ENCODE data around the gene P3H4. TPM values are rescaled to one million over a fixed set of nuclear protein-coding genes. Genes with fewer than 3 reads are reported as not detected.

P3H4 gene
- total RNA-seq, 4 donors from 2014 or later: 24.5 to 59.2 (median 34.9) TPM

DNA sequence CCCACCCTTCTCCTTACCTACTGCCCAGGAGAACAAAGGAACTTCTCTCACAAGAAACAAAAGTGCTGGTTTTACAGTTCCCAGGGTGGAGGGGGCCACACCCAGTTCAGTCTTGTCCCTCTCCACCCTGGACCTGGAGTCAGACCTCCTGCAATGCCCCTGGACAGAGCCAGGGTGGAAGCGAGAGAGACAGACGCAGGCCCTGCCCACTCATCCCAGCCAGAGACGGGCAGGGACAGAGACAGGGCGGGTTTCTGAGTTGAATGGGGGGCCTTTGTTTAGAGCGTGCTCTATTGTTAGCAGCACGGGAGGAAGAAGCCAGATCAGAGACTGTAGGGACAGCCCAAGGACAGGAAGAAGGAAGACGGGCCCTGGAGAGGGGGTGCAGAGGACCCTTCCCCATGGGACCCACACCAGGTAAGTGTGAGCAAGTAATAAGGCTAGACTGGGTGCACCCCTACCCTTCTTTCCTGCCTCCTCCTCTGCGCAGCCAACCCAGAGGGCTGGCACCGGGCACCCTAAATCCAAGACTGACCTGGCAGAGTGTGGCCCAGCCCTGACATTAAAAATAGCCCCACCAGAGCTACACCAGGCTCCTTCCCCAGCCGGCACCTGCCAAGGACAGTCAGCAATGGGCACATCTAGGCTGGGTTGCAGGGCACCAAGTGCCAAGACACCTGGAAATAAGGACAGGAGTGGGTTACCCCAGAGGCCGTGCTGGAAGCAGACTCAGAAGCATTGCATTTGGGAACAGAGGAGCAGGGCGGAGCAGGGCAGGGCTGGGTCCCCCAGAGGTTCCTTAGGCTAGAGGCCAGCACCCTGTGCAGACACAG, 36.1 kb downstream of the P3H4 start:
- Histone ChIP-seq H3K4me3 (replicated peaks in 1 of 3) (no peak overlapping the region), H3K27me3 (no peaks in the 10 kb centered on the region), H3K36me3 (peaks cover 7 to 11% of the 10 kb centered on the region in 2 donors), H3K4me1 (peaks cover 68 to 91% of the 10 kb centered on the region in 2 donors), H3K27ac (peak overlapping the region; percentile 4 to 98 (median 94)), H3K9me3 (no peaks in the 10 kb centered on the region)
- no peak for DNase-seq
- TF ChIP-seq POLR2A (IDR thresholded peaks at IDR 0.05): no peak
- intact Hi-C loops (cut with DNase I): no loop called here
- 81 to 92% methylated on average over 9 to 12 of the region's 12 CpGs for WGBS, 2 donors

DNA sequence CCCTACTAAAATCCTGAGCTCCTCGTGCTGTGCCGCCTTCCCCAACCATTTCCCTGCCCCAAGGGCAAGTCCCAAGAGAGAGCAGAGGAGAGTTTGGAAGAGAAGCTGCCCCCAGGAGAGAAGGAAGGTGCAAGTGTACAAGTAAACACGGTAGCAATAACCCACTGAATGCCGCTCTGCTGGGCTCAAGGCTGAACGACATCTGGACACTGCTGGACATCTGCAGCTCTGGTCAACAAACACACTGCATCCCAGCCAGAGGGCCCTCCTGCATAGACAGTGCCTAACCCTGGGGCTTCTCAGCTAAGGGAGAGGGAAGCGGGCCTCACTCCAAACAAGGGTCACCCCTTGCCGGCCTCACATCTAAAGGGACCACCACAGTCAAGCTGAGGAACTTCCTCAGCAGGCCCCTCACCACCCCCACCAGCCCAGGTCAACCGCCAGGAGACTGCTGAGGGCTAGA, 38.0 kb downstream of the P3H4 start:
- DNase-seq: no peak
- Histone ChIP-seq H3K4me3 (replicated peaks in 1 of 3) (no peak overlapping the region), H3K27ac (peak overlapping the region; percentile 59 to 98 (median 71)), H3K27me3 (no peaks in the 10 kb centered on the region), H3K9me3 (no peaks in the 10 kb centered on the region), H3K36me3 (peaks cover 21 to 29% of the 10 kb centered on the region in 2 donors), H3K4me1 (peaks cover 68 to 73% of the 10 kb centered on the region in 2 donors)
- 55 to 74% methylated on average over 7 to 8 of the region's 8 CpGs for WGBS, 2 donors
- intact Hi-C loops (cut with DNase I): no loop called here
- TF ChIP-seq POLR2A (IDR thresholded peaks at IDR 0.05): no peak
- TF ChIP-seq, protein P1, sequence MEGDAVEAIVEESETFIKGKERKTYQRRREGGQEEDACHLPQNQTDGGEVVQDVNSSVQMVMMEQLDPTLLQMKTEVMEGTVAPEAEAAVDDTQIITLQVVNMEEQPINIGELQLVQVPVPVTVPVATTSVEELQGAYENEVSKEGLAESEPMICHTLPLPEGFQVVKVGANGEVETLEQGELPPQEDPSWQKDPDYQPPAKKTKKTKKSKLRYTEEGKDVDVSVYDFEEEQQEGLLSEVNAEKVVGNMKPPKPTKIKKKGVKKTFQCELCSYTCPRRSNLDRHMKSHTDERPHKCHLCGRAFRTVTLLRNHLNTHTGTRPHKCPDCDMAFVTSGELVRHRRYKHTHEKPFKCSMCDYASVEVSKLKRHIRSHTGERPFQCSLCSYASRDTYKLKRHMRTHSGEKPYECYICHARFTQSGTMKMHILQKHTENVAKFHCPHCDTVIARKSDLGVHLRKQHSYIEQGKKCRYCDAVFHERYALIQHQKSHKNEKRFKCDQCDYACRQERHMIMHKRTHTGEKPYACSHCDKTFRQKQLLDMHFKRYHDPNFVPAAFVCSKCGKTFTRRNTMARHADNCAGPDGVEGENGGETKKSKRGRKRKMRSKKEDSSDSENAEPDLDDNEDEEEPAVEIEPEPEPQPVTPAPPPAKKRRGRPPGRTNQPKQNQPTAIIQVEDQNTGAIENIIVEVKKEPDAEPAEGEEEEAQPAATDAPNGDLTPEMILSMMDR (IDR thresholded peaks at IDR 0.05): no peak

DNA sequence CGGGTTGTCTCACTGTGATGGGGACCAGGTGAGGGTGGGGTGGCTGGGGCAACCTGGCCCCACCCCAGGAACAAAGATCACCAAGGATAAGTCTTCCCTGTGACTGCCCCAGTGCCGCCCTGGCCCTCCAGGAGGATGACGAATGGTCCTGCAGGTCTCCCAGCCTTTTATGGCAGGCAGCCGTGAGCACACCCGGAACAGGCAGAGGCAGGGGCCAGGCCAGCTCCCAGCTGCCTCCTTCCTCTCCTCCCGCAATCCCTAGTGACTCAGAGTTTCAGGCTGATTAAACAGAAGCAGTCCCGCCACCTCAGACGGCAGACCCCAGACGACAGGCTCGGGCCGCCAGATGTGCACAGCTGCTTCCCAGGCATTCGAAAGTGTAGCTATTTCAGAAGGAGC, 38.6 kb downstream of the P3H4 start:
- peaks cover 65 to 67% of the 10 kb centered on the region in 2 donors for H3K4me1 ChIP-seq
- TF ChIP-seq POLR2A (IDR thresholded peaks at IDR 0.05): peak in 1 of 2 donors; percentile 24
- TF ChIP-seq, protein P1 (IDR thresholded peaks at IDR 0.05): no peak
- peaks cover 27 to 35% of the 10 kb centered on the region in 2 donors for H3K36me3 ChIP-seq
- peak overlapping the region; percentile 59 to 98 (median 71) for H3K27ac ChIP-seq
- peak; percentile 56 to 73 for DNase-seq
- intact Hi-C loops (cut with DNase I): no loop called here
- no peaks in the 10 kb centered on the region for H3K9me3 ChIP-seq
- WGBS, 2 donors: 44 to 54% methylated on average over 4 to 8 of the region's 12 CpGs
- no peaks in the 10 kb centered on the region for H3K27me3 ChIP-seq
- H3K4me3 ChIP-seq (replicated peaks in 1 of 3): no peak overlapping the region

DNA sequence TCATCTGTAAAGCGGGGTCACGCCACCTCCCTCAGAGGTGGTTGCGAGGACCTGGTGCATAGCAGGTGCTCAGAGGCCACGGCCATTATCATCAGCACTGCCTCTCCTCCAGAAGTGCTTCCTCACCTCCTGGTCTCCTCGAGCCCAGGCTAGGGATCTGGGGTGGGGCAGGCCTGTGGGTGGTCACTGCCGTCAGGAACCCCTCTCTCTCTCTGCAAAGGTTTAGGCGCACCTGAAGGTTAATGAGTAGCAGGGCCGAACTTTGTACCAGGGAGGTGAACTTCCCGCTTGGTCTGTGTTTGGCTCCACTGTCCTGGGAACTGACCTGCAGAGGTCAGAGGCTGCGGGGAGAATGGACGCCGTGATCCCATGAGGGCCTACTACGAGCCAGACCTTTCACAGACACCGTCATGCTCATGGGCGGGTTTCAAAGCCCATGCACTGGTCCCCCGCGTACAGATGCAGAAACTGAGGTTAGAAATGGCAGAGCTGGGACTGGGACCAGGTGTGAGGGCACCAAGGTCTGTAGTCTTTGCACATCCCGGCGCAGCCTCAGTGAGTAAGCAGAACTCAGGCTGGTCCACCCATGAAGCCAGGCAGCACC, 39.1 kb downstream of the P3H4 start:
- DNase-seq: no peak
- Histone ChIP-seq H3K9me3 (no peaks in the 10 kb centered on the region), H3K27ac (peak overlapping the region; percentile 59 to 98 (median 71)), H3K4me3 (replicated peaks in 1 of 3) (no peak overlapping the region), H3K27me3 (no peaks in the 10 kb centered on the region), H3K4me1 (peaks cover 60 to 62% of the 10 kb centered on the region in 2 donors), H3K36me3 (peaks cover 32 to 40% of the 10 kb centered on the region in 2 donors)
- intact Hi-C loops (cut with DNase I): no loop called here
- no peak for TF ChIP-seq POLR2A (IDR thresholded peaks at IDR 0.05)
- TF ChIP-seq, protein P1 (IDR thresholded peaks at IDR 0.05): no peak
- 69 to 87% methylated on average over 3 to 15 of the region's 19 CpGs for WGBS, 2 donors

DNA sequence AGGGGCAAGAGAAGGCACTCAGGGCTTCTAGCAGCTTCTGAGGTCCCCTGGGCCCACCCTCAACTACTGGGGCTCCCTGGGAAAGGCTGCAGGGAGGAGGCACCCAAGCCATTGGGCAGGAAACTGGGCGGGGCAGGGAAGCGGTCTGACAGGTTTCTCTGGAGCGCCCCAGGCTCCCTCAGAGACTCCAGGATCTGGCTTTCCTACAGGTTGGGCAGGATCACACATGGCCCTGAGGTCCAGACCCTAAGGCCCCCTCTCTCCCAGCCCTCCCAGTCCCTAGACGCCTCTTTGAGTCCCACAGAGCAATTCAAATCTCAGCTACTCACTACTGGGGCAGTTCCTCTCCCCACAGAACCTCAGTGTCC, 39.5 kb downstream of the P3H4 start:
- H3K4me3 ChIP-seq (replicated peaks in 1 of 3): no peak overlapping the region
- peaks cover 37 to 45% of the 10 kb centered on the region in 2 donors for H3K36me3 ChIP-seq
- peak; percentile 88 for DNase-seq
- H3K27ac ChIP-seq: peak overlapping the region; percentile 59 to 98 (median 71)
- peaks cover 55 to 57% of the 10 kb centered on the region in 2 donors for H3K4me1 ChIP-seq
- TF ChIP-seq POLR2A (IDR thresholded peaks at IDR 0.05): no peak
- TF ChIP-seq, protein P1 (IDR thresholded peaks at IDR 0.05): no peak
- intact Hi-C loops (cut with DNase I): no loop called here
- H3K9me3 ChIP-seq: no peaks in the 10 kb centered on the region
- WGBS, 2 donors: 49 to 63% methylated on average over 1 to 4 of the region's 4 CpGs
- no peaks in the 10 kb centered on the region for H3K27me3 ChIP-seq

All from thyroid gland (tissue), 4 donors.